ENCODE results near the gene CADM1. TPM values are rescaled to one million over a fixed set of nuclear protein-coding genes. Genes with fewer than 3 reads are reported as not detected.

The CADM1 gene
- total RNA-seq, 1 experiment from 2014 or later, result 12.9 TPM

- intact Hi-C loops (cut with micrococcal nuclease; ENCODE audit: unreplicated experiment), result no loop called here
- BruUV-seq (replicated peaks), result no TSS peak
Measured at GRCh38 chr11:115234794-115235193, 269.4 kb downstream of the CADM1 start.

GRCh38 chr11:115226556-115226955 lies 277.7 kb downstream of the CADM1 start:
- ChIA-PET POLR2A (ENCODE audit: low non-redundant PET) (no interaction called here), CTCF (no interaction called here)
- H3K36me3 ChIP-seq (ENCODE audit: insufficient read depth, low read length, poor library complexity, severe bottlenecking), result no peaks in the 10 kb centered on the region
- H3K4me3 ChIP-seq (ENCODE audit: low read depth, low read length, poor library complexity, severe bottlenecking), result no peak overlapping the region
- BruUV-seq (replicated peaks), result no TSS peak
- no peaks in the 10 kb centered on the region for H3K9me3 ChIP-seq (ENCODE audit: low read depth, low read length, poor library complexity, severe bottlenecking)
- no peak overlapping the region for H3K27ac ChIP-seq (ENCODE audit: low read depth, low read length, poor library complexity, severe bottlenecking)
- no peak for TF ChIP-seq CTCF (conservative IDR thresholded peaks at IDR 0.05; ENCODE audit: low read depth, low read length)
- DNase-seq (ENCODE audit: low spot score), result peak; percentile 33
- intact Hi-C loops (cut with micrococcal nuclease; ENCODE audit: unreplicated experiment), result no loop called here
- no peaks in the 10 kb centered on the region for H3K4me1 ChIP-seq (ENCODE audit: insufficient read depth, low read length, poor library complexity, severe bottlenecking)
- no peaks in the 10 kb centered on the region for H3K27me3 ChIP-seq (replicated peaks; ENCODE audit: insufficient read depth, low read depth, low read length, poor library complexity)

More at GRCh38 chr11:115234794-115235193, 269.4 kb downstream of the CADM1 start:
- ChIA-PET CTCF (no interaction called here), POLR2A (ENCODE audit: low non-redundant PET) (no interaction called here)
- H3K27ac ChIP-seq (ENCODE audit: low read depth, low read length, poor library complexity, severe bottlenecking), result no peak overlapping the region
- no peaks in the 10 kb centered on the region for H3K36me3 ChIP-seq (ENCODE audit: insufficient read depth, low read length, poor library complexity, severe bottlenecking)
- no peaks in the 10 kb centered on the region for H3K9me3 ChIP-seq (ENCODE audit: low read depth, low read length, poor library complexity, severe bottlenecking)
- TF ChIP-seq CTCF (conservative IDR thresholded peaks at IDR 0.05; ENCODE audit: low read depth, low read length) (no peak), EZH2 (IDR thresholded peaks at IDR 0.05; ENCODE audit: borderline replicate concordance, low read depth, low read length, poor library complexity, severe bottlenecking) (no peak)
- H3K27me3 ChIP-seq (replicated peaks; ENCODE audit: insufficient read depth, low read depth, low read length, poor library complexity), result no peaks in the 10 kb centered on the region
- H3K4me3 ChIP-seq (ENCODE audit: low read depth, low read length, poor library complexity, severe bottlenecking), result no peak overlapping the region
- no peak for DNase-seq (ENCODE audit: low spot score)
- no peaks in the 10 kb centered on the region for H3K4me1 ChIP-seq (ENCODE audit: insufficient read depth, low read length, poor library complexity, severe bottlenecking)

GRCh38 chr11:115224551-115224950 lies 279.7 kb downstream of the CADM1 start:
- intact Hi-C loops (cut with micrococcal nuclease; ENCODE audit: unreplicated experiment), result no loop called here
- H3K27me3 ChIP-seq (replicated peaks; ENCODE audit: insufficient read depth, low read depth, low read length, poor library complexity), result no peaks in the 10 kb centered on the region
- H3K4me3 ChIP-seq (ENCODE audit: low read depth, low read length, poor library complexity, severe bottlenecking), result no peak overlapping the region
- no peaks in the 10 kb centered on the region for H3K4me1 ChIP-seq (ENCODE audit: insufficient read depth, low read length, poor library complexity, severe bottlenecking)
- no peak overlapping the region for H3K27ac ChIP-seq (ENCODE audit: low read depth, low read length, poor library complexity, severe bottlenecking)
- DNase-seq (ENCODE audit: low spot score), result no peak
- ChIA-PET CTCF (no interaction called here), POLR2A (ENCODE audit: low non-redundant PET) (no interaction called here)
- H3K36me3 ChIP-seq (ENCODE audit: insufficient read depth, low read length, poor library complexity, severe bottlenecking), result no peaks in the 10 kb centered on the region
- TF ChIP-seq EZH2 (IDR thresholded peaks at IDR 0.05; ENCODE audit: borderline replicate concordance, low read depth, low read length, poor library complexity, severe bottlenecking) (no peak), CTCF (conservative IDR thresholded peaks at IDR 0.05; ENCODE audit: low read depth, low read length) (no peak)
- no peaks in the 10 kb centered on the region for H3K9me3 ChIP-seq (ENCODE audit: low read depth, low read length, poor library complexity, severe bottlenecking)
- no TSS peak for BruUV-seq (replicated peaks)
